Cardiac muscle cell (in vitro differentiated cells and primary cell): ENCODE data around the gene ATF2. TPM values are rescaled to one million over a fixed set of nuclear protein-coding genes. Genes with fewer than 3 reads are reported as not detected.

Experiments
- DNase-seq, 2 donors: peaks; one replicate each; pipeline versions ENCODE4 v3.0.0 to v3.0.0-alpha.2; 2010 to 2017; ENCODE audit warnings: low read depth in 1 of 2, low spot score in 1 of 2
- H3K27ac ChIP-seq: fragments of 200-600 bp; sonication (generic); 2 replicates; pipeline ENCODE4 v1.5.1; 2016
- H3K27me3 ChIP-seq: fragments of 200-600 bp; sonication (generic); 2 replicates; pipeline ENCODE4 v1.6.0; 2016; ENCODE audit warnings: control low read depth
- H3K36me3 ChIP-seq: fragments of 200-600 bp; sonication (generic); 2 replicates; pipeline ENCODE4 v1.5.1; 2016; ENCODE audit warnings: control low read depth
- H3K4me1 ChIP-seq: fragments of 200-600 bp; sonication (generic); 2 replicates; pipeline ENCODE4 v1.8.1; 2017; ENCODE audit warnings: low read depth, mild to moderate bottlenecking, mixed run types
- H3K4me3 ChIP-seq: fragments of 200-600 bp; sonication (generic); 2 replicates; pipeline ENCODE4 v1.5.1; 2016; ENCODE audit warnings: mild to moderate bottlenecking
- H3K9me3 ChIP-seq: fragments of 200-600 bp; sonication (generic); 2 replicates; pipeline ENCODE4 v1.5.1; 2017; ENCODE audit warnings: low read depth, mild to moderate bottlenecking, control low read depth
- CTCF ChIP-seq: IDR thresholded peaks from 2 replicates; pipeline ENCODE4 v1.5.1; 2012; ENCODE audit warnings: low read depth, mild to moderate bottlenecking, low read length
- polyA plus RNA-seq: library from polyadenylated mRNA; unstranded; fragments of >200 nt; fragmentation: Nextera tagmentation; extraction: Ambion mirVana; gene quantifications from 2 replicates; pipeline ENCODE4 v1.2.1, GENCODE V29; 2016
- total RNA-seq: library from RNA; depleted of rRNA; stranded (reverse); fragments of >200 nt; gene quantifications from 2 replicates; pipeline ENCODE4 v1.2.3, GENCODE V29; 2016

Gene ATF2
- 36.5 and 40.9 TPM in 2 replicates for total RNA-seq
- polyA plus RNA-seq = 25.7 and 38.3 TPM in 2 replicates

- H3K9me3 ChIP-seq = no peaks in the 10 kb centered on the region
Measured at GRCh38 chr2:175167792-175168563, at the start of gene ATF2. Gene ATF2 (minus strand): TSS chr2:175168203. CDS start chr2:175136443, 31,760 bp downstream.

GRCh38 chr2:175207741-175208438 lies 39.9 kb upstream of the ATF2 start:
- Histone ChIP-seq H3K36me3 (no peaks in the 10 kb centered on the region), H3K27me3 (no peaks in the 10 kb centered on the region), H3K9me3 (no peaks in the 10 kb centered on the region), H3K27ac (no peak overlapping the region), H3K4me3 (no peak overlapping the region), H3K4me1 (no peaks in the 10 kb centered on the region)
- TF ChIP-seq CTCF = no peak
- DNase-seq = peak in 1 of 2 donors; percentile 8

More at GRCh38 chr2:175167792-175168563, at the start of gene ATF2:
- Histone ChIP-seq H3K27ac (peak within 1 kb of the TSS; percentile 99), H3K4me1 (peaks cover 18% of the 10 kb centered on the region), H3K36me3 (no peaks in the 10 kb centered on the region), H3K27me3 (no peaks in the 10 kb centered on the region), H3K4me3 (peak within 1 kb of the TSS; percentile 83)
- DNase-seq = peak; percentile 100
- TF ChIP-seq CTCF = no peak

GRCh38 chr2:175206866-175207265 lies 38.9 kb upstream of the ATF2 start:
- H3K9me3 ChIP-seq = no peaks in the 10 kb centered on the region
- no peak for DNase-seq
- H3K36me3 ChIP-seq = no peaks in the 10 kb centered on the region
- H3K4me3 ChIP-seq = no peak overlapping the region
- no peak for TF ChIP-seq CTCF
- no peaks in the 10 kb centered on the region for H3K4me1 ChIP-seq
- no peaks in the 10 kb centered on the region for H3K27me3 ChIP-seq
- no peak overlapping the region for H3K27ac ChIP-seq

GRCh38 chr2:175205523-175205922 lies 37.5 kb upstream of the ATF2 start:
- no peaks in the 10 kb centered on the region for H3K36me3 ChIP-seq
- H3K27ac ChIP-seq = no peak overlapping the region
- DNase-seq = peak in 1 of 2 donors; percentile 7
- no peaks in the 10 kb centered on the region for H3K4me1 ChIP-seq
- H3K4me3 ChIP-seq = no peak overlapping the region
- H3K27me3 ChIP-seq = peaks cover 3% of the 10 kb centered on the region
- H3K9me3 ChIP-seq = no peaks in the 10 kb centered on the region
- no peak for TF ChIP-seq CTCF

- Histone ChIP-seq H3K9me3 (no peaks in the 10 kb centered on the region), H3K36me3 (no peaks in the 10 kb centered on the region), H3K27ac (no peak overlapping the region), H3K4me1 (no peaks in the 10 kb centered on the region), H3K4me3 (no peak overlapping the region), H3K27me3 (peaks cover 3% of the 10 kb centered on the region)
- peak; percentile 66 for TF ChIP-seq CTCF
- DNase-seq = peak; percentile 63 to 71
Measured at GRCh38 chr2:175203621-175204496, 35.9 kb upstream of the ATF2 start.
